GM21447 (cell line): ENCODE results near the gene MS4A6E.
"Not testable (repeated sequence)": the region's sequence is repeated elsewhere in the genome, so short reads cannot be mapped to it uniquely, and the experiment has no call there.

ENCODE experiments used
- ATAC-seq: cut with Tn5 transposase; IDR thresholded peaks from one replicate; pipeline ENCODE4 v1.9.1; 2021; ENCODE audit not compliant: unreplicated experiment

Gene MS4A6E

DNA sequence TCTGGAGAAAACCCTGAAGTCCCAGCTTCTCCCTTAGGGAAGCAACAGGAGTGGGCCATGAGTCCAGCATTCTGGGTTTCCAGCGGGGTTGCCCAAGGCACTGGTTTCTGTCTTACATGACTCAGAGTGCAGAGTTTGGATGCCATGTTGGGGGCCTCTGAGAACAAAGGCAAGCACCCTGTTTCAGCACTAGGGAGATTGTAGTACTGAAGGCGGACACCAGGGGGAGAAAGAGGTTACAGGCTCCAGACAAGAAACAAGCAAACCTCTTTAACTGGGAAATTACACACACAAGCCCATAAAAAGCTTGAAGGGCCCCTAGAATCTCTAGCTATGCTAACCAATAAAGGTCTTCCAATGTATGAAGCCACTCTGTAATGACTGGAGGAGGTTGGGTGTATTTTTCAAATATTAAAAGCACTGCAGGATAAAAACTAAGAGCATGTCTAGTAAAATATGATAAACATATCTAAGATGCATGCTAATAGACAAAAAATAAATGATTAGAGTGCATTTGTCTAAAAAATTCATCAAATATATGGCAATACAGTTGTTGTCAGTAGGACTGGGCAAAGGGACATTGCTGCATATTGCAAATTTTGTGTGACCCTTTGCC lies 7.1 kb downstream of the MS4A6E start:
- ATAC-seq: no peak

DNA sequence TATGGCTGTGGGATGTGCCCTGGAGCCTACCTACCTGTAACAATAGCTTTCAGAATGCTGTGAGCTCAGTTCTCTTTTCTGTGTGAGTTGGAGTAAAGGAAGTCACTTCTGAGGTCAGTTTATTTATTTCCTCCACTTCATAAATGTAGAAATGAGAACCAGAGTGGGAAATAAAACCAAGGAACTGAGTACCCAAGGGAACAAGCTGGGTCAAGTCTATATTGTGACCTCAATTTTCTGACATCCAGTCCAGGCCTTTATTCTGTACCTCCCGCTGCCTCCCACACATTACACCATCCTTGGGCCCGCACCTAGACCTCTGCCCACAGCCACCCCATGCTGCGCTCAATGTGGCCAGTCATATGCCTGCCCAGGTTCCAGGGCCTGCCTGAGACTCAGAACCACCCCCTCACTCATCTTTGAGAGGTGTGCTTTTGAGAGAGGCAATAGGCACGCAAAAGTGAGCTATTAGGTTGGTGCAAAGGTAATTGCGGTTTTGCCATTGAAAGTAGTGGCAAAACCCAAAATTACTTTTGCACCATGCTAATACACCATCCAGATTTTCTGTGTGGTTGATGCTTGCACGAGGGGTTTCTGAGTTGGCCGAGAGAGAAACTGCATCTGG lies 9.8 kb downstream of the MS4A6E start:
- no peak for ATAC-seq

DNA sequence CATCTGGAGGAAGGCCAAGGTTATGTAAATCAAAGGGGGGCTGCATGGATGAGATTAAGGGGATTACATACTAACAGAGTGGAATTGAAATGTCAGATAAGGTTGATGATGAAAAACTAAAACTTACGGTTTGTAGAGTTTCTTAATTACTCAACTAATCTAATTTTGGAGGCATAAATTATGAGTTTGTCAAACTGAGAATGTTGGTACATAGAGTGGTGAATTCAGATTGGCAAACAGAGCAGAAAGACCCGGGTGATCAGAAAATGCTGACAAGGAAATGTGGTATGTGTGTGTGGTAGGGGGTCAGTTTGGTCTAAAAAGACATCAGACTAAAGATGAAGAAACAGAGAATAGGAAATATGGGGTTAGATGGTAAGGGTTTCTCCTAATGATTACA lies 11.0 kb downstream of the MS4A6E start:
- no peak for ATAC-seq

DNA sequence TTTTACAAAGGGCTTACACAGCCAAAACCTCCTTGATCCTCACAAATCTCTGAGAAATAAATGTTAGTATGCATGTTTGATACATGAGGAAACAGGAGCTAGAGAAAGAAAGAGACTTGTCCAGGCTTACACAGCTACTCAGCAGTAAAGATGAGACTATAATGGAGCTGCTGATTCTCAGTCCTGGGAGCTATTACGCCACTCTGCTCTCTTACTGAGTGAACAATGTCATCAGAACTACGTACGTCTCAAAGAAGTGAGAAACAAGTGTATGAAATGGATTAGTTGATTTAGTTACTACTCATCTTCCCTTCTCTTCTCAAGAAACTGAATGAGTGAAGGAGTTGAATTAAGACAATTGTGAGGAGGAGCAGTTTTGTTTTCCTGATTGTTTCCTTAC lies 12.3 kb downstream of the MS4A6E start:
- ATAC-seq: no peak

DNA sequence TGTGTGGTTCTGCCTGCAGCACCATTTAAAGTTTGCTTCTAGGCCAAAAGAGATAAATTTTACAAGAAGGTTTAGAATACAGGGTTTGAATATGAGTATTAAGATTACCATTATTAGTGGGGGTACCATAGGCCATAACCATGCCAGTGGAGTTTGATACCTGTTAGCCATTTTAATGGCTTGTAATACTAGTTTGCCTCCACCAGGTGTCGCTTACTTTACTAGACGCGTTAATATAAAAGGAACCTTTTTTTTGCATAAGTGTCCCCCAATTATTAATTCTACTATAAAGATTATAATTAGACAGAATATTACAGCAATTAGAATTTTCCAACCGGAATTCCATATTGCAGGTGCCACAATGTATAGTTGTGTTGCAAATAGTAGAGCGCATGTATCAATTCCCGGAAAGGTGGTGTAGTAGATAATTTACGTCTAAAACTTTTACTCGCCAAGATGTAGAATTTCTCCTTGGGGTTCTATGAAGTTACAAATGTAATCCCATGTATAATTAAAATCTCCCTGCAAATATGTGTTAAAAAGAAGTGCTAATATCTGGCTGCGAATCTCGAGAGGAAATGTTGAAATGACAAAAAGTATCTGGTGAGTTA lies 16.1 kb downstream of the MS4A6E start:
- ATAC-seq: no peak

DNA sequence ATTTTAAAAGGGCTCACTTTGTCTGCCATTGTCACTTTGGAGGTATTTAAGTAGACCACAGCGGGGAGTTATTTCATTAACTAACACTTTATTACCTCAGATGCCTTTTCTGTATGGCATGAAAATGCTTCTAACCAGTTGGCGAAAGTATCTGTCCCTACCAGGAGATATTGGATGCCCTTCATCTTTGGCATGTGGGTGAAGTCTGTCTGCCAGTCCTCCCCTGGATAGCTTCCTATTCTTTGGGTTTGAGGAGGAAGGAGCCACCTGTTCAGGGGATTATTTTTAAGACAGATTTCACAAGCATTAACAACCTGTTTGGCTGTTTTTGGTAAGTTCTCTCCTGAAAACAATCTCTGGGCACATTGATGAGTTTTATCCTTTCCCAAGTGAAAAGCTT lies 17.1 kb downstream of the MS4A6E start:
- ATAC-seq: no peak

DNA sequence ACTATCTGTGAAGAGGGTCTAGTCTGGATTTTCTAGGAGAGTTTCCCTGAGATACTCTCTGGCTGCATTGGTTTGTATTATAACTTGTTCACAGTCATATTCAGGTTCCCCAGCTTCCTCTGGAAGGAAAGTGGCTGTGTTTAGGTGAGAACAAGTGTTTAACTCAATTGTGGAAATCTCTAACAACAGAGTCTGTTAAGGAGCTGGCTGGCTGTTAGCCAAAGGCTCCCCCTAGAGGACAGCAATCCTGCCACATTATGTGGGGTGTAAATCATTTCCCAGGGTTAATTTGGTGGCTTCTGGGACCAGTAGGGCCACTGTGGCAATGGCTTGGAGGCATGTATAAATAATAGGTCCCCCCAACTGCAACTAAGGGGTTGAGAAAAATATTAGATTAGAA lies 18.4 kb downstream of the MS4A6E start:
- ATAC-seq: no peak

DNA sequence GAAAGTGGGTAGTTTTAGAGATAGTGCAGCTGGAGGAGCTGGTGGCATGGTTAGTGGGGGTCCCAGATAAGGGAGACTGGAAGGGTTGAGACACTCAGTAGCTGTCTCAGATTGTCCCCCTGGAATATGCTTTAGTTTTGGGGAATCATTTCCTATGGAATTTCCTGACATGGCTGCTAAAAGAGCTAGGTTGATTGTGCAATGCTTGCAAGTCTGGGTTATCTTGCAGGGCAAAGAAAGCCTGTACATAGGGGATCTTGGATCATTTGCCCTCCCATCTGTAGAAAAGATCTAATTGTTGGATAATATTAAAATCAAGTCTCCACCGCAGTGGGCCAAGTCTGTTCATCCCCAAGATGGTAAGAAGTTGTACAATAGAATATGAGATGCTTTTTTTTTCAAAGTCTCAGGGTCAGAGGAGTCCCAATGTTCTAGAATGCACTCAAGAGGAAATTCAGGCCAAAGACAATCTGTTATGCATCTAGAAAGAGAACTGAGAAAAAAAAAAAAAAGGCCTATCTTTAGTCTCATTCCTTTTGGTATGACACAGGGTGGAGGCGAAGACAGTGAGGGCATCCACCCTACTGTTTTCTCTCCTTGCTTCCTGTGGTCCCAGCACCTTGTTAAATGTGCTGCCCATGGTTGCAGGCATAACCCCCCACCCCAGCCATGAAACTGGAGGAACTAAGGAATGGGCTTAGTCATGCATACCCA lies 20.2 kb downstream of the MS4A6E start:
- ATAC-seq: no peak

DNA sequence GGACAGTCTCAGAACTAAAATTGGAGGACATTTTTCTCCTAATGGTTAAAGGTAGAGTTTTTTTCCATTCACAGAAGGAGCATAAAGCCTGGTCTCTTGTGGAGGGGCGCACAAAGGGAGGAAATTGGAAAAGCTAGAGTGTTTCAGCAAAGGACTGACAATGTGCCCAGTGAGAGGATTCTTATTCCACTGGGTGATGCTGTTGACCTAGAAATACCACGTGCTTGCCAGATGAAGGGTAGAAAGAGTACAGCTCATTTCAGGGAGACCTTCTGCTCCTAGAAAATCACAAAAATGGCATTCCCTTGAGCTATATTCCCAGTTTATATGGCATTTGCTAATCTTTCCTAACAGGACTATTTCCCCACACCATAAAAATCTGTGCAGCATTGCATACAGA lies 21.1 kb downstream of the MS4A6E start:
- ATAC-seq: no peak

DNA sequence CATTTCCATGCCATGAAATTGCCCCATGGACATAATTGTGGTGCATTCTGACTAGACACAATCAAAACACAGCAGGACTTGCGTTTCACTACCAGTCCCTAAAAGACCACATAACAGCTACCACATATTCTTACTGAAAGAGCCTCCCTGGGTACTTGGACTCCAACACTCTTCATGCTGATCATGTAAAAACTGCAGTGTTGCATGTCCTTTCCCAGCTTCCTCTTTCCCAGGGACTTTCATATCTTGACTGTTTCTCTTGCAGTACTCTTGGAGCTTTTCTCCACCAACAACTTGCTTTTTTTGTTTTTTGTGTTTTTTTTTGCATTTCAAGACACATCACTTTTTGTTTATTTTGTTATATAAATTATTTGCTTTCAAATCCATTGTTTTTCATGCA lies 22.9 kb downstream of the MS4A6E start:
- ATAC-seq: no peak

DNA sequence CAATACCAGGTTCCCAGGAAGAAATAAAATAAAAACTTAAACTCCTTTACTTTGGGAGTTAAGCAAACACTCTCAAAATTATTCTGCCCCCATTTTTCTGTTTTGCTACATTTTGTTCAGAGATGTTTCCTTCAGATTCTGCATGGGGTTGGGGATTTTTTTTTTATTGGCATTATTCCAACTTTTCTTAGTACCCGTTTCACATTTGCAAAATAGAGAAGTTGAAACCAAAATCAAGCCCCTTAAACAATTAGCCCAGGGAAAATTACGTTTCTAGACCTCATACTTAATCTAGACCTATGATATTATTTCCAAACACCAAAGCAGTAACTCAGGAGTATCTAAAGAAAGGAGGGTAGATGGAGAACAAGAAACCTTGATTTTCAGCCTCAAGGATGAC lies 30.7 kb downstream of the MS4A6E start:
- no peak for ATAC-seq

DNA sequence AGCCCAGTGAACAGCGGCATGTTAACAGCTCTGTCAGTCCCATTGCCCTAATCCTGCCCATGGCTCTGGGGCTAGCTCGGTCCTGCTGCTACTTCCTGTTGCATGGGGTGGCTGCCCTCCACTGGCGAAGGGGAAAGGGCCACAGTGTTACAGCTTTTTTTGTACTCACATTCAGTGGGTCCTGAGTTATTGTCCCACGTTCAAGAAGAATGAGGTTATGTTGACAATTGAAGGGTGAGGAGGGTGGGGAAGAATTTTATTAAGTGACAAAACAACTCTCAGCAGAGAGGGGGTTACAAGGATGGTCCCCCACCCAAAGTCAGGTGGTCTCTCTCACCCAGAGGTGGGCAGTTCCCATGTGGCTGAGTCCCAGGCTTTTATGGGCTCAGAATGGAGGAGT lies 33.6 kb downstream of the MS4A6E start:
- ATAC-seq: no peak

DNA sequence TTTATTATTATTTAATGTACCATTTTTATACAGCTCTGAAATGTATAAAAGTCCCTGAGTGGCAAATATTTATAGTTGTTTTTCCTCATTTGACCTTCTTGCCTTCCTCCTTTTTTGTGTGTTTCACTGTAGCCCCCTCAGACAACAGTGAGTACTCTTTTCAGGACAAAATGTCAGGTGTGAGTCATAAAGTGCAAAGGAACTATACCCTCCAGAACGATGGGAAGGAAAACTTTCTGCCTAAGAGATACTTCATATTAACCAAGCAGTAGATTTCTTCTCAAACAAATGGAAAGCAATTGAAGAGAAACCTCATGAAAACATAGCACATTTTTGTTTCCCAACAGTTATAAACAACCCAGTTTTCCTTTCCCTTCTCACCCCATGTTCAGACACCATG lies 35.2 kb downstream of the MS4A6E start:
- no peak for ATAC-seq

DNA sequence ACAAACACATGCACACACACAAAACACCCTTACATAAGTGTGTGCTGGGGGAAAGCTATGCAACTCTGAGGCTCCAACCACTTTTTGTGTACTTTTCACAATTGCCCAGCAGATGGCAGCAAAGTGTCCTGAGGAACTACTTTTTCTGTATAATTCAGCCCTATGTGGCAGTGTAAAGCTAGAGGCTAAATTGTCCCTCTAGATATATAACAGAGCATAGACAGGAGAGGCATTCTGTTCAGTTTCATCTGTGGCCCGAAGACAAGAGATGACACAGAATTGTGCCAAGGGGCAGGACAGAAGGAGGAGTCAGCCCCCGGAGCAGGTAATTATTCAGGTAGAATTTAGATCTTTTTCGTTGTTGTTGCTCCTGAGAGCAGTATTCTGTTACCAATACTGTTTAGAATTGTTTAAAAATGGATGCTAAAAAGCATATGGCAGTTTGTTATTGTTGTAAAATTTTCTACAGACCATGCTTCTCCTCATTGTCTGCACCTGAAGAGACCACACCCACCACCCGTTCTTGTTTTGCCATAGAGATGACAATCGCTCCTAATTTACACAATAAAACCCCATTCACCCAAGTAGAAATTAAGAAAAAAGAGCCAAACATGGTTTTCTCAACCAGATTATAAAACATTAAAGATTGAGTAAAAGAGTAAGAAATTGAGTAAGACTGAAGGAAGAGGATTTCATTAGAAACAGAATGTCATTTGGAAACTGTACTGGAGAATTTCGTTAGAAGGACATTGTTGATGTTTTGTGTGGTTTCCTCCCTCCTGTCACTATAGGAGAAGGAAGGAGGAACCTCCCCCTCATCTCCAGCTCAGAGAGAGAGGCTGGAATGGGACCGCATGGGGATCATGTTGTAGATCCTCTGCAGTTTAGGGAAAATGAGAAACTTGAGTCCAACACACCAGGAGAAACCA lies 36.8 kb downstream of the MS4A6E start:
- peak; percentile 53 for ATAC-seq

DNA sequence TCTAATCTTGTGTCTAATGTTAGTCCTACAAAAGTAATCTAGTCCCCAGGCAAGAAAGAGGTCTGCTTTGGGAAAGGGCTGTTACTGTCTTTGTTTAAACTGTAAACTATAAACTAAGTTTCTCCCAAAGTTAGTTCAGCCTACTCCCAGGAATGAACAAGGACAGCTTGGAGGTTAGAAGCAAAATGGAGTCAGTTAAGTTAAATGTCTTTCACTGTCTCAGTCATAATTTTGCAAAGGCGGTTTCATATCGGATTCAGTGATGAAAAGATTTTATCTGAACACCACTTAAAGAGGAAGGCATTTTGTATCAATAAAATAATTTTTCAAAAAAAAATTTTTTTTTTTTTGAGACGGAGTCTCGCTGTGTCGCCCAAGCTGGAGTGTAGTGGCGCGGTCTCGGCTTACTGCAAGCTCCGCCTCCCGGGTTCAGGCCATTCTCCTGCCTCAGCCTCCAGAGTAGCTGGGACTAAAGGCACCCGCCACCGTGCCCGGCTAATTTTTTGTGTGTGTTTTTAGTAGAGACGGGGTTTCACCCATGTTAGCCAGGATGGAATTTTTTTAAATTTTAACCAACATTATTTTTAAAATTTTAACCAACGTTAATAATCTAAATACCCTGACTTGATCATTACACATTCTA lies 39.3 kb downstream of the MS4A6E start:
- not testable (repeated sequence) for ATAC-seq

DNA sequence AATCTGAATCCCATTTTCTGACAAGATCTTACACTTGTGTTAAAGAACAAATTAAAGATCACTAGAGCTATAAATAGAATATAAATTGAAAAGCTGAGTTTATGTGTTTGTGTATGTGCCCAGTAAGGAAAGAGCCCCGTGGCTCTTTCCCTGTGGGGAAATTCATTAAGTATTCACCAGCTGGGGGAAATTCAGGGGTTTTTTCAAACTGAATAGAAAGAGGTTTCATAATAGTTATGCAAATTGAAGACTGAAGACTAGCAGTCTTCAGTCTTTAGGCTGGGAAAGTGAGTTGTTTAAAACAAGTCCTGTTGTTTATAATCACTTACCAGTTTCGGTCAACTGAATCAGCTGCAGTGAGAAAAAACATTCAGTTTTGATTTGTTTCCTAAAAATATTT lies 40.0 kb downstream of the MS4A6E start:
- peak; percentile 89 for ATAC-seq

DNA sequence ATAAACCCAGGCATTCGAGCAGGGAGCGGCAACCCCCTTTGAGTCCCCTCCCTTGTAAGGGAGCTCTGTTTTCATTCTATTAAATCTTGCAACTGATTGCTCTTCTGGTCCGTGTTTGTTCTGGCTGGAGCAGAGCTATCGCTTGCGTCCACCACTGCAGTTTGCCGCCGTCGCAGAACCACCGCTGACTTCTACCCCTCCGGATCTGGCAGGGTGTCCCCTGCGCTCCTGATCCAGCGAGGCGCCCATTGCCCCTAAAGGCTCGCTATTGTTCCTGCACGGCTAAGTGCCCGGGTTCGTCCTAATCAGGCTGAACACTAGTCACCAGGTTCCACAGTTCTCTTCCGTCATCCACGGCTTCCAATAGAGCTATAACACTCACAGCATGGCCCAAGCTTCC lies 40.8 kb downstream of the MS4A6E start:
- ATAC-seq: no peak

DNA sequence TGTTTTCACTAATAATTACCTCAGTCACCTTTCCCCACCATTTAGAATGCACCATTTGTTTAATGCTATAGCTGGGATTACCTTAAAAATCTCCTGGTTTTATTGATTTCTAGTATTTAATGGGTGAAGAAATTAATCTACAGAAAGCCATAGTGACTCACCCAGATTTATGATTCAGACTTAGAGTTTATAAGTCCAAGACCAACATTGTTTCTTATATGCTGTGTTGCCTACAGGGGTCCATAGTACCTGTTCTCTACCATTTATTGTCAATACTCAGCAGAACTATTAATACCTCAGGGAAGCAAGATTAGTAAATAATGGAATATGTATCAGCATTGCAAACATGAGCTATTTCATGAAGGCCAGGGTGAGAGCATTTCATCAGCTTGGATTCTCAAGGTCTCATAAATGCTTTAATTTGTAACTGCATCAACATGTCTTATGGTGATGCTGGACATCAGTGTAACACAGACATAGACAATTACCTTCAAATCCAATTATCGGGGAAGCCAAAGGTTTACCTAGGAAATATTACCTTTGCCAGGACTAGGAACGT lies 43.3 kb downstream of the MS4A6E start:
- no peak for ATAC-seq

DNA sequence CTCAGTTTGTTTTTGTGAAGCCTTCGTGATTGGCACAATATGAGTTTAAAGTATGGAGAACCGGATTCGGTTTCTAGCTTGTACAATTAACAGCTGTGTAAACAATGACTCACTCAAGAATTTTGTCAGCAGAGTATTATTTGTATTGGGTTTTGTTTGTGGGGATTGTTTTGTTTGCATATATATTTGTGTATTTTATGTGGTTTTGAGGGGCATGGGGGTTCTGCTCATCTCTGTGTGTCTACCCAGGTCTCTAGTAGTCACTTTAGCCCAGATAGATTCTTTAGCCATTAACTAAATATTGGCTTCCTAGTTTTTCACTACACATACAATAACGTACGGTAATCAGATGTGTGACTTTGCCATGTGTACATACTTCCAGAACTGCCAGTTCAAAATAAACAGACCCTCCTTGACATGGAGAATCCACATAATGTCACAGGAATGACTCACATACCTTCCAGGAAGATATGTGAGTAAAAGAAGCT lies 43.8 kb downstream of the MS4A6E start:
- no peak for ATAC-seq

DNA sequence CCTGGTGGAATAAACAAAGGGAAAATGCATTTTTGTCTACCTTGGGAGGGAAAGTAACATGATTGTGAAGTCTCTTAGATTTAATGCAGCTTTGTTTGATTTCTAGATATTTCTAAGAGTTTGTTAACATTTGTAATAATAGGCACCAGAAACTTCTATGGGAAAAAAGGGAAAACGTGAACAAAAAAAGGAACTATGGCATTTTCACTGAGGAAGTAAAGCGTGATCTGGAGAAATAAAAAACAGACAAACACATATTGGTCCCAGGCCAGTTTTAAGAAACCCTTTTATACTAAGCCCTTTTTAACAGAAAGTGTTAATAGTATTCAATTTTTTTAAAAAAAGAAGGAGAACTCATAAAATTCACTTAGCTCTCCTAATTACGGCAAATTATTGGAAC lies 44.3 kb downstream of the MS4A6E start:
- ATAC-seq: no peak
